HG03378 (cell line): ENCODE data around the gene STUM.
A peak's percentile ranks its signal among the peaks of the same experiment; 100 is the strongest.

Experiments
- ATAC-seq: cut with Tn5 transposase; IDR thresholded peaks from one replicate; pipeline ENCODE4 v1.9.1; 2021; ENCODE audit warnings: mild to moderate bottlenecking, moderate library complexity; ENCODE audit not compliant: unreplicated experiment

The STUM gene

DNA sequence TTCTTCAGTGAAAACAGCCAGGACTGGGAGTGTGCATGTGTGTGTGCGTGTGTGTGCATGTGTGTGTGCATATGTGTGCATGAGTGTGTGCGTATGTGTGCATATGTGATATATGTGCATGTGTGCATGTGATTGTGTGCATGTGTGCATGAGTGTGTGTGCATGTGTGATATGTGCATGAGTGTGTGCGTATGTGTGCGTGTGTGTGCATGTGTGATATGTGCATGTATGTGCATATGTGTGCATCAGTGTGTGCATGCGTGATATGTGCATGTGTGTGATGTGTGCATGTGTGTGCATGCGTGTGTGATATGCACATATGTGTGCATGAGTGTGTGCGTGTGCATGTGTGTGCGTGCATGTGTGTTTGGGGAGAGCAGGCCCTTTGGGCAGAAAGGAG lies 100.7 kb downstream of the STUM start:
- ATAC-seq: no peak

DNA sequence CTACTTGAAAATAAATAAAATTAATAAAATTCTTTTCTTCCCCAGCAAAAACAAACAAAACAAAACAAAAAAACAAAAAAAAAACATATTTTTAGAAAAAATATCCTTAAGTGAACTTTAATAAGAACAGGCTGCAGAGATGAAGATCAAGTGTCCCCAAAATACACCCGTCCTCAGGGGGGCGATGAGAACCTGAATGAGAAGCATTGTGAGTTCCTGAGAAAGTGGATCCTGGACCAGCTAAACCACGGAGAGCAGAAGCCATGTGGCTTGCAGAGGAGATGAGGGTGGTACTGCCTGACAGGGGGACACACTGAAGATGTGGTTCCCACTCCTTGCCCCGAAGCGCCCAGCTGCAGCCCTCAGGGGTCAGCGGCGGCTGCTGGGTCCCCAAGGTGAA lies 101.2 kb downstream of the STUM start:
- no peak for ATAC-seq

DNA sequence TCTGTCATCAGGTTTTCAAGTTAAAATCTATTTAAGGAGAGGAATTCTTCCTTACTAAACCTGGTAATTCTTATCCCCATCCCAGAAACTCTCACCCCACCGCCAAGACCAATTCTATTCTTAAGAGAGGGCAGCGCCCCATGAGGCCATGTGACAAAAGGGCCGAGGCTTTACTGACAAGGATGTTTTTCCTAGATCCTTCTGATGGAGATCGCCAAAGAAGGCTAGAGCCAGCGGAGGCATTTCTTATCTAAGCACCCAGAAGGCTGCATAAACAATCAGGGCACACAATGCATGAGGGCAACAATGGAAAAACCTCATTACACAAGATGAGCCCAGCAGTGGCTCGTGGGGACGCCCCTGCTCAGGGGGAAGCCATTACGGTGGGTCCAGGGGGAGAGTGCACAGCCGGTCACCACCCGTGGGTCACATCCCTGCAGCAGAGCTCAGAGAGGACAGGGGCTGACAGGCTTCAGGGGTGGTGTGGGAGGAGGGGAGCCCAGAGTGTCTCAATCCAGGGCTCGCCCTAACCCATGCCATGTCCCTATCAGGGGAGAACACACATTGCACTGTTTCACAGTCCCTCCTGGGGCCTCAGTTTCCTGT lies 101.8 kb downstream of the STUM start:
- ATAC-seq: no peak

DNA sequence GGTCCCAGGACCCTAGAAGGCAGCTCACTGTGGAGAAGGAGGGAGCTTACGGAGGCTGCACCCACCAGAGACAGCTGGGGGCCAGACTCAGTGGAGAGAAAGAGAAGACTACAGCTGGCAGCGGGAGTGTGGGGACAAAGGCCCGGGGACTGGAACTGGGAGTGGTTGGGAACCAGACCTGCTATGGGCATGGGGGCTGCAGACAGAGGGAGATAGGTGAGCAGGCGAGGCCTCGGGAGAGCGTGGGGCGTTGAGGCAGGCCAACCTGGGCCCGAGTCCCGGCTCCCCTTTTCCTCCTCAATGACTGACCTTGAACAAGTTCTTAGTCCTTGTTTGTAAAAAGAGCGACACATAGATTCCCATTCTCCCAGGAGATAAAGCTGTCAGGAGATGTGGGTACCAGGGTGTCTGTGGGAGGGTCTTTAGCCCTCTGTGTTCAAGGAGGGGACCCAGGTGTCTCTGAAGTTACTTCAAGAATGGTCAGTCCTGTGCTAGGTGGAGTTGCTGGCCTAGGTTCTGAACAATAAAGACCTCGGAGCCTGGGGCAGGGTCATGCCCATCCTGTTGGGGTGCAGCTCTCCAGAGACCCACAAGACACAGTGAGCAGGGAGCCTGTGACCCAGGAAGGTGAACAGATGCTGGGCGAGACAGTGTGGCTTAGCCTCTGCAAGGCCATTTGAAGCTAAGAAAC lies 102.6 kb downstream of the STUM start:
- no peak for ATAC-seq

DNA sequence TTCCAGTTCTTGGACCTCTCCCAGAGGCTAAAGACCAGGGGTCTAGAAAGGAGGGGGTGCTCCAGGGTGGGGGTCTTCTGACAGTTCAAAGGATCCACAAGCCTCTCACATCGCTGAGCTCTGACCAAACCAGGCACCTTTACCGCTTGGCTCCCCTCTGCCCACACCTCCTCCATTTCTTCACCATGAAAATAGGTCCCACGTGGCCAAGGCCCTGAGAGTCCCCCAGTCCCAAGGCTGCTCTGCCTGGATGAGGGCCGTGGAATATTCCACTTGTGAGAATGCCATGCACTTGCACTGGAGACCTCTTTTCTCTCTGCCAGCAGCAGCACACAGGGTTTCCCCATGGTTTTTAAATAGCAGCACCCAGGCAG lies 103.2 kb downstream of the STUM start:
- no peak for ATAC-seq

DNA sequence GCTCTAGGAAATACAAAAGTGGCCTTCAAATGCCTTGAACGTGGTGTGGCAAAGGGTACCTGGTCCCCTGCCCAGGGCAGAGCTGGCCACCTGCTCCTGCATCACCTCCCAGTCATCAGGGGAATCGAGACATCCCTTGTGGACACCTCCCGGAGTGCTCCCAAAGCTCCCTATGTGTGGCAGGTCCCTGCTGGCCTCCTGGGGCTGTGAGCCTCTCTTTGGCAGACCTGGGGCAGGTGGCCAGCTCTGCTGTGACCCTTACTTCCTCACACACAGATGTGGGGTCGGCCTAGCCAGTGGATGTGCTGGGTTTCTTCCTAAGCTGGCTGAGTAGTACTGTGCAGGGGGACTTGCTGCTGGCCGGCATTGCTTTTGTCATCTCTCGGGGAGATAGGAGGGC lies 104.0 kb downstream of the STUM start:
- ATAC-seq: no peak

DNA sequence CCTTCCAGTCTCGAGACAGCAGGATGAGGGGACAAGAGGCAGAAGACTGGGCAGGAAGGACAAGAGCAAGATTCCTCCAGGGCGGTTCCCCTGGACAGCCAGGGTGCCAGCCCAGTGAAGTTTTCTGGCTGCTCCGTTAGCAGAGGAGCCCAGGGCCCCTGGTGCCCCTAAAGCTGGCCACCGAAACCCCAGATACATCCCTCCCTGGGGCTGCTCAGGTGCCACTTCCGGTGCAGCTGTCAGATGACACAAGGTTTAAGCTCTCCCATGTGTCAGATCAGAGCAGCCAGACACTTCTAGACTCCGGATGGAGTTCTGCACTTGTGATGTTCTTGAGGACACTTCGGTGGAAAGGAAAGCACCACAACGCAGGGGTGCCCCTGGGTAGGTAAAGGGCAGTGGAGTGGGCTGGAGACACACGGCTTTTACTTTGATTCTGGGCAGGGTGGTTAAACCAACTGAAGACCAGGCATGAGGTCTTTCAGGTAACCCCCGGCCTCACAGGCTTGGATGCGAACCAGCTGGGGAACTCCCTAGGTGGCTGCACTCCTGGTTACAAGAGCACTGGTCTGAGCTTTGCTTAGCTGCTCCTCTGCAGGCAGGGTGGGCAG lies 104.9 kb downstream of the STUM start:
- ATAC-seq: peak; percentile 58

DNA sequence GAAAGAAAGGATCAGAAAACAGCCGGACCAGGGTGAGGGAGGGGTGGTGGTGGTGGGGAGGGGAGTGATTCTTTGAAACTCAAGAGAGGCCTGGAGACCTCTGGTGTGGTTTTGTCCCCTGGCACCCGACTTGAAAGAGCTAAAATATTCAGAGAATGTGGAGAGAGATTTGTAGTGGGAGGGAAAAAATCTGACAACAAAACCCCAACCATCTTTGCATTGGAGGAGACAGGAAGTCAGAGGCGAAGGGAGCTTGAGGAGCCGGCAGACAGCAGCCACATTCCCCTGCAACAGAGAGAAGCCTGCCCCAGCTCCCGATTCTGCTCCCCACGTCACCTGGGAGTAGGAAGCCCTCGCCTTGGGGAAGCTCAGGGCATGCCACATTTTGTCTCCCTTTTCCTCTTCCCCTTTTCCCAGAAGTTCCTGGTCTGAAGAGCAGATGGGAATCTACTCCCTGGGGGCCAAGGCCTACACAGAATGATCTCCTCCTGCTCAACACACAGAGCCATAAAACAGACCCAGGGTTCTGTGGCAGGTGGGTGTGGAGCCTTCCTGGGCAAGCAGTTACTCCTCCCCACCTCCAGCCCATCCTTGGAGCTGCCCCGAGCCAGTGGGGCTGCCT lies 105.6 kb downstream of the STUM start:
- ATAC-seq: no peak

DNA sequence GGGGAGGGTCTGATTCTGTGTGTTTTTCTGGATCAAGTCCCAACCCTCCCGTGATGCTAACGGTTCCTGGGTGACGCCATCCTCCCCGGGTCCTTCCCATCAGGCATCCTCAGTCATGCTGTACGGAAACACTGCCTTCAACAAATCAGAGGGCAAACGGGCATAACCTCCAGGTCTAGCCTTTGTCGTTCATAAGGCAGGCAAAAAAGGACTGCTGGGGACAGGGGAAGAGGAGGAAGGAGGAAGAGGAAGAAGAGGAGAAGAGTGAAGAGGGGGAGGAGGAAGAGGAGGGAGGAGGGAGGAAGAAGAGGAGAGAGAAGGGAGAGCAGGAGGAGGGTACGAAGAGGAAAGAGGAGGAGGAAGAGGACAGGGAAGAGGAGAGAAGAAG lies 106.1 kb downstream of the STUM start:
- ATAC-seq: no peak

DNA sequence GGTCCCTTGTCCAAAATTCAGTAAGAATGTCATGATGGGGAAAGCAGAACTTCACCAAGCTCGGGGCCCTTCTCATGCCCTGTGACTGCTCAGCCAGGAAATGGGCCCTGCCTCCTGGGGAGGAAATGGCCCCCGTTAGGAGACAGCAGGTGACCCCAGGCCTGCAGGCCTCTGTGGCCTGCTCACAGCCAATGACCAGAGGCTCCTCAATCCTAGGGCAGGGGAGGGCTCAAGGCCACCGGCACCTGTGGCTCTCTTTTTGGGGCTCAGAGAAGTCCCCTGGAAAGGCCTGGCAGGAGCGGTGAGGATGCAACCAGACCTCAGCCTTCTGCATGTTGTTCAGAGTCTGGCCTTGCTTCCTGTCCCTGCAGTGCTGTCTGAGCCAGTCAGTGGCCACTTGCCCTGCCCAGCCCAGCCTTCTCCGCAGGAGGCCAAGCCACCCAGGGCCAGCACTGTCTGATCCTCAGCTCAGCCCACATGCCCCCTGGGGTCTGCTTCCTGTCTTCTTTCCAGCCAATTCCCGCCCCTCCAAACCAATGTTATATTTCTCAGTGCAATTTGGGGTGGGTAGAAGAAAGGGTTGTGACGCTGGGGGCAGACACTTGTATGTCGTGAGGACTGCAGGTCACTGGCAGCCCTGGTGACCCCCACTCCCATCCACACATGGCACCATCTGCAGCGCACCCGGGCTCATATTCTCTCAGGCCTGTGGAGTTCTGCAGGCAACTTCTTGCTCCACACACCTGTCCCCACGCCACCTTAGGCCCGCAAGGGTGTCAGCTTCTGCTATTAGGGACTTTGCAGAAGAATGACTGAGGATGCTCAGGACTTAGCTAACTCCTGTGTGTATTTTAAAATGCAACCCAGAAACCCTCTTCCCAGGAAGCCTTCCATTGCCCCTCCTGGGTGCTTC lies 106.9 kb downstream of the STUM start:
- no peak for ATAC-seq

DNA sequence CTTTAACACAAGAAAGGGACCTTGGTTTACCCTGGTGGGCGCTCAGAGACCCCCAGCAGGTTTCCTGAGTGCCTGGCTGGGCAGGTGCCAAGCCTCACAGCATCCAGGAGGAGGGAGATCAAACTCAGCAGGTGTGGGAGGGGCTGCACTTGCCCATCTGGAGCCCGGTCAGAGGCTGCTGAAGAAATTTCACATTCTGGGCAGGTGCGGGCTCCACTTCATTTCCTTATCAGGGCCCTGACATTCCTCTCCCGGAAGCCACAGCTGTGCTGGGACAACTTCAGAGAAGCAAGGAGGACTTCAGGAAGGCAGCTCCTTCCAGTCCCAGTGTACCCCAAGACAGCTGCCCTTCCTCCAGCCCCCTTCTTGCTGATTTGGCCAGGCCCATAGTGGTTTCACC lies 107.6 kb downstream of the STUM start:
- ATAC-seq: no peak

DNA sequence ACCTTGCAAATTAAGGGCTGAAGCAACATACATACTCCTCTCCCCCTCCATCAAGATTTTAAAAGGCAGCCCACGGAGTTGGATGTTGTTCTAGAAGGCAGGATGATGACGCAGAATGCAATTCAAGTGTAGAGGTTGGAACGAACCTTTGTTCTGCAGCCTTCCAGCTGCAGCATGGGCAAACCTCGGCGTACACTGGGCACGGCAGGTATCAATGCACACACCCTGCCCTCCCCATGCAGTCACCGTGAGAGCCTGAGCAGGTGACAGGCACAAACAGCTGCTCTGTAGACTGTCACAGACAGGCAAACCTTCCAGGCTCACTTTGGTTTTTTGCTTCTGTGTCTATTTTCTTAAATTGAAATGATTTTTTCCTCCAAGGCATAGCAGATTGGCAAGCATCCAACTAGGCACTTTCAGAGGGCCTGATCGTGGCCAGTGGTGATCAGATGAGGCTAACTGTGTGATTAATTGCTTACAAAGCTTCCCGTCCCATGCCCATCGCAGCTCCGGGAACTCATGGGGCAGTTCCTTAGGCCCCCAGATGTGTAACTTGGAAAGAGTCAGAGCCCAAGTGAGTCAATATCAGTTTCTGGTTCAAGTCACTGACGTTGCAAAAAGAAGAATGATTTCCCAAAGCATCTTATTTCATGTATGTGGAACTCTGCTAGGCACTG lies 108.2 kb downstream of the STUM start:
- ATAC-seq: no peak

DNA sequence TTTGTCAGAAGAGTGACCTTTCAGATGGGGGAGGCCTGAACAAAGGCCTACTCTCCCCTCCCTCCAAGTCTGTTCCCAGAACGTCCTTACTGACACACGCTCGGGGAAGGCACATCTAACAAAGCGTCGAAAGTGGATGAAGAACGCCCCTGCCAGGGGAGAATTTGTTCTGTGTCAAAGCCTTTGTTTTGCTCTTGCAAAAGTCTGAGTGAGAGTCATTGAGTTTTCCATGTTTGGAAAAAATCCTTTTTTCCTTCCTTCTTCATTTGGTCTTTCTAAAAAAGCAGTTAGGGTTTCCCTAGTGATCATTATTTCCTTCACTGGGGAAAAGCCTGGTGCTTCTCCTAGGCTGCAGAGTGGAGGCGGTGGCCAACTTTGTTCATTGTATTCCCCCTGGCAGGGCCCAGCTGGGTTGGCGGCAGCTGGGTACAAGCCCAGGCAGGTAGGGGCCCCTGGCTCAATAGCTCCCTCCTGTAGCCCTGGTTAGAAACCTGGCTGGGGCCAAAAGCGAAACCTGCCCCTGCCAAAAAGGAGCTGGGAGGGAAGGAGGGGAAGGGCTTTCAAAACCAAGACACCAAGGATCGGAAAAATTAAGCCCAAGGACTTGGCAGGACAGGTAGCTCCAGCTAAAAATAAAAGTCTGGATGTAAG lies 109.5 kb downstream of the STUM start:
- no peak for ATAC-seq

DNA sequence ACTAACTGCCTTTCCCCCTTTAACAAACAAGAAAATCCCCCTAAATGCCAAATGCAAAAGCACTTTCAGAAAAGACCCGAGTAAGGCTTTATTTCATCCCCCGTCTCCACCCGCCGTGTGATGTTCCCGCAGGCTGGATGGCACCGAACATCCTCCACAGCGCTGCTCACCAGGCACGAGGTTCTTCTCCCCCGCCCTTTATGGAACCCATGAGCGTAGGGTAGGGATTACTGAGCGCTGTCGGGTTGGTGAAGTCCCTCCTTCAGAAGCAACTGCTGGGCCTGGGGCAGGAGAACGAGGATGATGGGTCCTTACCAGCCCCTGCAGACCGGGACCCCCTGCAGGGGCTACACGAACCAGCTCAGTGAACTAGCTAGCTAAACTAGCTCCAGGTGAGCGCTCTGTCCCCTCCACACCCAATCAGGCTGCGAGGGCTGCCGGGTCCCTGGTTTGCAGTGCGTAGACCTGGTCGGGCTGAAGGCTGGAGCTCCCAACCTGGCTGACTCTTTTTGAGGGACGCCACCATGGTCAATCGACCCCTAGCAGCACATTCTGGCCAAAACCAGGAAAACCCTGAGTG lies 110.1 kb downstream of the STUM start:
- ATAC-seq: no peak
